SK-N-SH treated with all-trans-retinoic acid at 6 μM for 48 hours (cell line): ENCODE data around the gene PAFAH1B1.

ENCODE experiments used
- CSDC2 ChIP-seq: fragments of 250-450 bp; sonication (Bioruptor Pico); IDR thresholded peaks from 2 replicates; pipeline ENCODE4 v1.5.0; 2020; ENCODE audit warnings: mild to moderate bottlenecking, moderate library complexity
- ISL1 ChIP-seq: fragments of 250-450 bp; sonication (Bioruptor Pico); IDR thresholded peaks from 2 replicates; pipeline ENCODE4 v2.1.2; 2022; ENCODE audit warnings: mild to moderate bottlenecking, moderate library complexity
- OSR1 ChIP-seq: fragments of 250-450 bp; sonication (Bioruptor Pico); IDR thresholded peaks from 2 replicates; pipeline ENCODE4 v1.8.0; 2022; ENCODE audit warnings: moderate library complexity, mild to moderate bottlenecking, inconsistent platforms
- TCF4 ChIP-seq: fragments of 250-450 bp; sonication (Bioruptor Pico); IDR thresholded peaks from 2 replicates; pipeline ENCODE4 v1.8.0; 2021; ENCODE audit warnings: mild to moderate bottlenecking, moderate library complexity, borderline replicate concordance
- TF ChIP-seq, protein P1 (sequence below): fragments of 250-450 bp; sonication (Bioruptor Pico); IDR thresholded peaks from 2 replicates; pipeline ENCODE4 v1.8.0; 2020; ENCODE audit warnings: mild to moderate bottlenecking, moderate library complexity, borderline replicate concordance

DNA sequence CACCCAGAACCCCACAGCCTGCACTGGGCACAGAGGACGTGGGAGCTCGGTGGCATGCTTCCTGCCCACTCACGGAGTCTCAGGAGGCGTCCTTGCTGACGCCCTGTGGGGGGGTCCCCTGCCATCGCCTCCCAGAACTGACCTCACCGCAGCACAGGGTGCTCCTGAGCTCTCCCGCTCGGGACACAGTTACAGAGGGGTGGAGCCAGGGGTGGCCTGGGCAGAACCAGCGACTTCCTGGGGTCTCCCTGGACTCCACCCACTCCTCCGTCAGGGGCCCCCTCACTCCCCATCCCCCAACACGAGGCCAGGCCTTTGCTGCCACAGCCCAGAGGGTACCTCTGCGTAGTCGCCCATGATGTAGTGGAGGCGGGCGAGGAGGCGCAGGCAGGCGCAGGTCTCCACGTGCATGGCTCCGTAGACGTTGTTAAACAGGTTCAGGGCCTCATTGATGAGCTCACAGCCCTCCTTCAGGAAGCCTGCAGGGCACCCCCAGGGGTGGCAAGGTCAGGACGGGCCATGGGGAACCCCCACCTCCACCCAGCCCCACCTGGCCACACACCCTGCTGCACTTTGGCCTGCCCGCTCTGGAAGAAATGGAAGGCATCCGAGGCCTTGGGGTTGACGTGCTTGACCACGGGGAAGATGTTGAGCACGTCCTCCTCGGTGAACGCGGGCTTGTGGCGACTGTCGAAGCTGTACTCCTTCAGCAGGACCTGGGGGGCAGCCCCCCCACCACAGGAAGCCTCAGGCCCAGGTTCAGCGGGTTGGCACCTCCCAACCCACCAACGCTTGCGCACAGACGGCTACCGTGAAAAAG is 100.3 kb downstream of the PAFAH1B1 start:
- TF ChIP-seq ISL1 (CRISPR knock-in tag) (no peak), OSR1 (no peak), CSDC2 (CRISPR knock-in tag) (no peak), TCF4 (no peak)
- TF ChIP-seq, protein P1, sequence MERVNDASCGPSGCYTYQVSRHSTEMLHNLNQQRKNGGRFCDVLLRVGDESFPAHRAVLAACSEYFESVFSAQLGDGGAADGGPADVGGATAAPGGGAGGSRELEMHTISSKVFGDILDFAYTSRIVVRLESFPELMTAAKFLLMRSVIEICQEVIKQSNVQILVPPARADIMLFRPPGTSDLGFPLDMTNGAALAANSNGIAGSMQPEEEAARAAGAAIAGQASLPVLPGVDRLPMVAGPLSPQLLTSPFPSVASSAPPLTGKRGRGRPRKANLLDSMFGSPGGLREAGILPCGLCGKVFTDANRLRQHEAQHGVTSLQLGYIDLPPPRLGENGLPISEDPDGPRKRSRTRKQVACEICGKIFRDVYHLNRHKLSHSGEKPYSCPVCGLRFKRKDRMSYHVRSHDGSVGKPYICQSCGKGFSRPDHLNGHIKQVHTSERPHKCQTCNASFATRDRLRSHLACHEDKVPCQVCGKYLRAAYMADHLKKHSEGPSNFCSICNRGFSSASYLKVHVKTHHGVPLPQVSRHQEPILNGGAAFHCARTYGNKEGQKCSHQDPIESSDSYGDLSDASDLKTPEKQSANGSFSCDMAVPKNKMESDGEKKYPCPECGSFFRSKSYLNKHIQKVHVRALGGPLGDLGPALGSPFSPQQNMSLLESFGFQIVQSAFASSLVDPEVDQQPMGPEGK = no peak
